HepG2 (cell line): ENCODE results near the gene TTC4. TPM values are rescaled to one million over a fixed set of nuclear protein-coding genes. Genes with fewer than 3 reads are reported as not detected.
A peak's percentile ranks its signal among the peaks of the same experiment; 100 is the strongest.

ENCODE experiments used
- GATAD1 ChIP-seq: IDR thresholded peaks from 2 replicates; pipeline ENCODE4 v1.6.1; 2016; ENCODE audit warnings: missing genetic modification reagents, missing compliant biosample characterization
- KLF15 ChIP-seq: sonication (generic); formaldehyde crosslinking; IDR thresholded peaks from 2 replicates; pipeline ENCODE4 v1.8.1; 2023; ENCODE audit warnings: borderline replicate concordance, mild to moderate bottlenecking, inconsistent platforms, missing genetic modification reagents, mixed read lengths
- MED13 ChIP-seq: sonication (generic); formaldehyde crosslinking; IDR thresholded peaks from 2 replicates; pipeline ENCODE4 v1.5.0; 2020; ENCODE audit warnings: missing genetic modification reagents
- POLR2AphosphoS2 ChIP-seq: IDR thresholded peaks from 2 replicates; pipeline ENCODE4 v1.6.1; 2011; ENCODE audit warnings: low read depth, low read length, improper control_type of control experiment
- PRMT3 ChIP-seq: sonication (generic); formaldehyde crosslinking; IDR thresholded peaks from 2 replicates; pipeline ENCODE4 v1.8.1; 2022; ENCODE audit warnings: low read depth, mild to moderate bottlenecking, moderate library complexity, missing genetic modification reagents, borderline replicate concordance
- STAG1 ChIP-seq: sonication (generic); formaldehyde crosslinking; IDR thresholded peaks from 2 replicates; pipeline ENCODE4 v1.4.0; 2020; ENCODE audit warnings: missing genetic modification reagents
- TSC22D2 ChIP-seq: sonication (generic); formaldehyde crosslinking; IDR thresholded peaks from 2 replicates; pipeline ENCODE4 v1.5.1; 2020; ENCODE audit warnings: missing genetic modification reagents, mild to moderate bottlenecking, borderline replicate concordance
- polyA plus RNA-seq, 8 experiments: library from polyadenylated mRNA; depleted of rRNA in 3 of 8; stranded (reverse) in 7 of 8; unstranded in 1 of 8; fragments of >200 nt; fragmentation: Illumina TruSeq in 4 of 8; extraction: Trizol in 4 of 8; gene quantifications; 2 replicates each; pipeline versions ENCODE4 v1.2.1 to v1.2.3, GENCODE V29; 2011 to 2016; ENCODE audit warnings: low read depth in 4 of 8, missing spikeins in 1 of 8, mixed read lengths in 1 of 8; ENCODE audit not compliant: insufficient read depth in 1 of 8
- total RNA-seq, 5 experiments: library from RNA; depleted of rRNA; stranded (reverse); fragments of >200 nt; fragmentation: Illumina TruSeq; extraction: Trizol; gene quantifications; 2 replicates each; pipeline ENCODE4 v1.2.3, GENCODE V29; 2016; ENCODE audit warnings: low read depth in 1 of 5
- TF ChIP-seq, protein P1 (sequence below), 2 experiments: sonication (generic) in 1 of 2; formaldehyde crosslinking in 1 of 2; IDR thresholded peaks; 2 replicates each; pipeline versions ENCODE4 v1.5.1 to v1.6.1; 2011 to 2020; ENCODE audit warnings: borderline replicate concordance in 1 of 2, low read depth in 1 of 2, low read length in 1 of 2, mild to moderate bottlenecking in 1 of 2, missing genetic modification reagents in 1 of 2, moderate library complexity in 1 of 2
- TF ChIP-seq, protein P2 (sequence below): sonication (generic); formaldehyde crosslinking; IDR thresholded peaks from 2 replicates; pipeline ENCODE4 v1.8.0; 2022; ENCODE audit warnings: mild to moderate bottlenecking, missing genetic modification reagents, borderline replicate concordance
- TF ChIP-seq, protein P3 (sequence below): sonication (generic); formaldehyde crosslinking; IDR thresholded peaks from 2 replicates; pipeline ENCODE4 v1.4.0; 2020; ENCODE audit warnings: missing genetic modification reagents
- TF ChIP-seq, protein P4 (sequence below): sonication (generic); formaldehyde crosslinking; IDR thresholded peaks from 2 replicates; pipeline ENCODE4 v1.5.0; 2020; ENCODE audit warnings: missing genetic modification reagents
- TF ChIP-seq, protein P5 (sequence below): sonication (generic); formaldehyde crosslinking; IDR thresholded peaks from 2 replicates; pipeline ENCODE4 v1.8.0; 2022; ENCODE audit warnings: mild to moderate bottlenecking, missing genetic modification reagents; ENCODE audit not compliant: insufficient replicate concordance
- TF ChIP-seq, protein P6 (sequence below): sonication (generic); formaldehyde crosslinking; IDR thresholded peaks from 2 replicates; pipeline ENCODE4 v1.4.0; 2020; ENCODE audit warnings: missing genetic modification reagents, borderline replicate concordance

Gene TTC4
- total and polyA plus RNA-seq, 2 of the 13 experiments (the other 11 are each of a cell fraction or from before 2014, with no cell fraction given) = 13.1 to 24.7 TPM

DNA sequence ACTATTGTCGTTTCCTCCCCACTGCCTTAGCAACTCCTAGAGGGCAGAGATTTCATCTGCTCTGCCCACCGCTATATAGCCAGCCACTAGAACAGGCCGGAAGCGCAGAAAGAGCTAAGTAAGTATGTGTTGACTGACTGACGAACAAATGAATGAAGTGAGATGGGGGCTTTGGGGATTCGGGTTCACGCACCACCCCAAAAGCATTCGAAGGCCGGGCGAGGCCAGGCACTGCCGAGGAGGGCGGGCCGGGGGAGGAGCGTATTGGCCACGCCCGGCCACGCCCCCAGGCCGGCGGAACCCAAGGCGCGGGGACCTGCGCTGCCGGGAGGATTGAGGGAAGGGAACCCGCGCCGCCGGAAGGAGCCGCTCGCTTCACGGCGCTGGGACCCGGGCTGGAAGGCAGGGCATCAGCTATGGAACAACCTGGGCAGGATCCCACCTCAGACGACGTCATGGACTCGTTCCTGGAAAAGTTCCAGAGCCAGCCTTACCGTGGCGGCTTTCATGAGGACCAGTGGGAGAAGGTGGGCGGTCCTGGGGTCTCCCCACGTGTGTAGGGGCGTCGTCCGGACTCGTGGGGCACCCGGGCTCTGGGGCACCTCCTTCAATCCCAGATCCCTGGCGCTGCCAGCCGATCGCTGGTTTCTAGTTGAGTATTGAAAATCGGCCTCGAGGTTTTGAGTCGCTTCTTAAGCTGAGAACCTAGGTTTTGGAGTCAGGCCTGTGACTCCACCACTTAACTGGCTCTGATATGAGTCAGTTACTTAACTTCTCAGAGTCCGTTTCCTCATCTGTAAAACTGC, at the start of gene TTC4 (continued):
- TF ChIP-seq, protein P1, sequence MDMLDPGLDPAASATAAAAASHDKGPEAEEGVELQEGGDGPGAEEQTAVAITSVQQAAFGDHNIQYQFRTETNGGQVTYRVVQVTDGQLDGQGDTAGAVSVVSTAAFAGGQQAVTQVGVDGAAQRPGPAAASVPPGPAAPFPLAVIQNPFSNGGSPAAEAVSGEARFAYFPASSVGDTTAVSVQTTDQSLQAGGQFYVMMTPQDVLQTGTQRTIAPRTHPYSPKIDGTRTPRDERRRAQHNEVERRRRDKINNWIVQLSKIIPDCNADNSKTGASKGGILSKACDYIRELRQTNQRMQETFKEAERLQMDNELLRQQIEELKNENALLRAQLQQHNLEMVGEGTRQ (IDR thresholded peaks at IDR 0.05; ENCODE audit: low read depth, low read length) = no peak
- TF ChIP-seq, protein P1 (CRISPR knock-in tag; IDR thresholded peaks at IDR 0.05; ENCODE audit: borderline replicate concordance) = 0 out of 2 replicates have a peak, but pooled peaks have one; percentile 36
- TF ChIP-seq GATAD1 (CRISPR knock-in tag) = peak; percentile 98
- TF ChIP-seq, protein P2, sequence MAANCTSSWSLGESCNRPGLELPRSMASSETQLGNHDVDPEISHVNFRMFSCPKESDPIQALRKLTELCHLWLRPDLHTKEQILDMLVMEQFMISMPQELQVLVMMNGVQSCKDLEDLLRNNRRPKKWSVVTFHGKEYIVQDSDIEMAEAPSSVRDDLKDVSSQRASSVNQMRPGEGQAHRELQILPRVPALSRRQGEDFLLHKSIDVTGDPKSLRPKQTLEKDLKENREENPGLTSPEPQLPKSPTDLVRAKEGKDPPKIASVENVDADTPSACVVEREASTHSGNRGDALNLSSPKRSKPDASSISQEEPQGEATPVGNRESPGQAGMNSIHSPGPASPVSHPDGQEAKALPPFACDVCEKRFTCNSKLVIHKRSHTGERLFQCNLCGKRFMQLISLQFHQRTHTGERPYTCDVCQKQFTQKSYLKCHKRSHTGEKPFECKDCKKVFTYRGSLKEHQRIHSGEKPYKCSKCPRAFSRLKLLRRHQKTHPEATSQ = peak; percentile 54; the same call in 1 of the 2 replicates
- TF ChIP-seq POLR2AphosphoS2 = no peak
- TF ChIP-seq KLF15 (CRISPR knock-in tag) = 0 out of 2 replicates have a peak, but pooled peaks have one; percentile 67
- TF ChIP-seq, protein P3, sequence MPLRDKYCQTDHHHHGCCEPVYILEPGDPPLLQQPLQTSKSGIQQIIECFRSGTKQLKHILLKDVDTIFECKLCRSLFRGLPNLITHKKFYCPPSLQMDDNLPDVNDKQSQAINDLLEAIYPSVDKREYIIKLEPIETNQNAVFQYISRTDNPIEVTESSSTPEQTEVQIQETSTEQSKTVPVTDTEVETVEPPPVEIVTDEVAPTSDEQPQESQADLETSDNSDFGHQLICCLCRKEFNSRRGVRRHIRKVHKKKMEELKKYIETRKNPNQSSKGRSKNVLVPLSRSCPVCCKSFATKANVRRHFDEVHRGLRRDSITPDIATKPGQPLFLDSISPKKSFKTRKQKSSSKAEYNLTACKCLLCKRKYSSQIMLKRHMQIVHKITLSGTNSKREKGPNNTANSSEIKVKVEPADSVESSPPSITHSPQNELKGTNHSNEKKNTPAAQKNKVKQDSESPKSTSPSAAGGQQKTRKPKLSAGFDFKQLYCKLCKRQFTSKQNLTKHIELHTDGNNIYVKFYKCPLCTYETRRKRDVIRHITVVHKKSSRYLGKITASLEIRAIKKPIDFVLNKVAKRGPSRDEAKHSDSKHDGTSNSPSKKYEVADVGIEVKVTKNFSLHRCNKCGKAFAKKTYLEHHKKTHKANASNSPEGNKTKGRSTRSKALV (CRISPR knock-in tag) = no peak
- TF ChIP-seq, protein P4, sequence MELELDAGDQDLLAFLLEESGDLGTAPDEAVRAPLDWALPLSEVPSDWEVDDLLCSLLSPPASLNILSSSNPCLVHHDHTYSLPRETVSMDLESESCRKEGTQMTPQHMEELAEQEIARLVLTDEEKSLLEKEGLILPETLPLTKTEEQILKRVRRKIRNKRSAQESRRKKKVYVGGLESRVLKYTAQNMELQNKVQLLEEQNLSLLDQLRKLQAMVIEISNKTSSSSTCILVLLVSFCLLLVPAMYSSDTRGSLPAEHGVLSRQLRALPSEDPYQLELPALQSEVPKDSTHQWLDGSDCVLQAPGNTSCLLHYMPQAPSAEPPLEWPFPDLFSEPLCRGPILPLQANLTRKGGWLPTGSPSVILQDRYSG (CRISPR knock-in tag) = no peak
- TF ChIP-seq, protein P5, sequence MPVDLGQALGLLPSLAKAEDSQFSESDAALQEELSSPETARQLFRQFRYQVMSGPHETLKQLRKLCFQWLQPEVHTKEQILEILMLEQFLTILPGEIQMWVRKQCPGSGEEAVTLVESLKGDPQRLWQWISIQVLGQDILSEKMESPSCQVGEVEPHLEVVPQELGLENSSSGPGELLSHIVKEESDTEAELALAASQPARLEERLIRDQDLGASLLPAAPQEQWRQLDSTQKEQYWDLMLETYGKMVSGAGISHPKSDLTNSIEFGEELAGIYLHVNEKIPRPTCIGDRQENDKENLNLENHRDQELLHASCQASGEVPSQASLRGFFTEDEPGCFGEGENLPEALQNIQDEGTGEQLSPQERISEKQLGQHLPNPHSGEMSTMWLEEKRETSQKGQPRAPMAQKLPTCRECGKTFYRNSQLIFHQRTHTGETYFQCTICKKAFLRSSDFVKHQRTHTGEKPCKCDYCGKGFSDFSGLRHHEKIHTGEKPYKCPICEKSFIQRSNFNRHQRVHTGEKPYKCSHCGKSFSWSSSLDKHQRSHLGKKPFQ (CRISPR knock-in tag) = no peak
- no peak for TF ChIP-seq MED13 (CRISPR knock-in tag)
- TF ChIP-seq, protein P6, sequence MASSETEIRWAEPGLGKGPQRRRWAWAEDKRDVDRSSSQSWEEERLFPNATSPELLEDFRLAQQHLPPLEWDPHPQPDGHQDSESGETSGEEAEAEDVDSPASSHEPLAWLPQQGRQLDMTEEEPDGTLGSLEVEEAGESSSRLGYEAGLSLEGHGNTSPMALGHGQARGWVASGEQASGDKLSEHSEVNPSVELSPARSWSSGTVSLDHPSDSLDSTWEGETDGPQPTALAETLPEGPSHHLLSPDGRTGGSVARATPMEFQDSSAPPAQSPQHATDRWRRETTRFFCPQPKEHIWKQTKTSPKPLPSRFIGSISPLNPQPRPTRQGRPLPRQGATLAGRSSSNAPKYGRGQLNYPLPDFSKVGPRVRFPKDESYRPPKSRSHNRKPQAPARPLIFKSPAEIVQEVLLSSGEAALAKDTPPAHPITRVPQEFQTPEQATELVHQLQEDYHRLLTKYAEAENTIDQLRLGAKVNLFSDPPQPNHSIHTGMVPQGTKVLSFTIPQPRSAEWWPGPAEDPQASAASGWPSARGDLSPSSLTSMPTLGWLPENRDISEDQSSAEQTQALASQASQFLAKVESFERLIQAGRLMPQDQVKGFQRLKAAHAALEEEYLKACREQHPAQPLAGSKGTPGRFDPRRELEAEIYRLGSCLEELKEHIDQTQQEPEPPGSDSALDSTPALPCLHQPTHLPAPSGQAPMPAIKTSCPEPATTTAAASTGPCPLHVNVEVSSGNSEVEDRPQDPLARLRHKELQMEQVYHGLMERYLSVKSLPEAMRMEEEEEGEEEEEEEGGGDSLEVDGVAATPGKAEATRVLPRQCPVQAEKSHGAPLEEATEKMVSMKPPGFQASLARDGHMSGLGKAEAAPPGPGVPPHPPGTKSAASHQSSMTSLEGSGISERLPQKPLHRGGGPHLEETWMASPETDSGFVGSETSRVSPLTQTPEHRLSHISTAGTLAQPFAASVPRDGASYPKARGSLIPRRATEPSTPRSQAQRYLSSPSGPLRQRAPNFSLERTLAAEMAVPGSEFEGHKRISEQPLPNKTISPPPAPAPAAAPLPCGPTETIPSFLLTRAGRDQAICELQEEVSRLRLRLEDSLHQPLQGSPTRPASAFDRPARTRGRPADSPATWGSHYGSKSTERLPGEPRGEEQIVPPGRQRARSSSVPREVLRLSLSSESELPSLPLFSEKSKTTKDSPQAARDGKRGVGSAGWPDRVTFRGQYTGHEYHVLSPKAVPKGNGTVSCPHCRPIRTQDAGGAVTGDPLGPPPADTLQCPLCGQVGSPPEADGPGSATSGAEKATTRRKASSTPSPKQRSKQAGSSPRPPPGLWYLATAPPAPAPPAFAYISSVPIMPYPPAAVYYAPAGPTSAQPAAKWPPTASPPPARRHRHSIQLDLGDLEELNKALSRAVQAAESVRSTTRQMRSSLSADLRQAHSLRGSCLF (CRISPR knock-in tag) = no peak
- no peak for TF ChIP-seq PRMT3 (CRISPR knock-in tag)
- TF ChIP-seq STAG1 = peak; percentile 16; the same call in 1 of the 2 replicates
- TF ChIP-seq TSC22D2 (CRISPR knock-in tag) = 0 out of 2 replicates have a peak, but pooled peaks have one; percentile 45
